Measurements from ENCODE around the gene SMARCA4.
"Not testable (repeated sequence)": the region's sequence is repeated elsewhere in the genome, so short reads cannot be mapped to it uniquely, and the experiment has no call there.

The SMARCA4 gene

DNA sequence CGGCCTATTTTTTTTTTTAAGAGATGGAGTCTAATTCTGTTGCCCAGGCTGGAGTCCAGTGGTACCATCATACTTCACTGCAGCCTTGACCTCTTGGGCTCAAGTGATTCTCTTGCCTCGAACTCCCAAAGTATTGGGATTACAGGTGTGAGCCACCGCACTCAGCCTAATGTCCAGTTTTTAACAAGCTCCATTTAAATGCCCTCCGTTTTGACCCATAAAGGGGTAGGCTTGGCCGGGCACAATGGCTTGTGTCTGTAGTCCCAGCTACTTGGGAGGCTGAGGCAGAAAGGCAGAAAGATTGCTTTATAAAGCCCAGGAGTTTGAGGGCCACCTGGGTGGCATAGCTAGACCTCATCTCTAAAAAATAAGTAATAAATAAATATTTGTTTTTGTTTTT lies 140.2 kb downstream of the SMARCA4 start:
- no peak for DNase-seq (ENCODE audit: low read depth)

DNA sequence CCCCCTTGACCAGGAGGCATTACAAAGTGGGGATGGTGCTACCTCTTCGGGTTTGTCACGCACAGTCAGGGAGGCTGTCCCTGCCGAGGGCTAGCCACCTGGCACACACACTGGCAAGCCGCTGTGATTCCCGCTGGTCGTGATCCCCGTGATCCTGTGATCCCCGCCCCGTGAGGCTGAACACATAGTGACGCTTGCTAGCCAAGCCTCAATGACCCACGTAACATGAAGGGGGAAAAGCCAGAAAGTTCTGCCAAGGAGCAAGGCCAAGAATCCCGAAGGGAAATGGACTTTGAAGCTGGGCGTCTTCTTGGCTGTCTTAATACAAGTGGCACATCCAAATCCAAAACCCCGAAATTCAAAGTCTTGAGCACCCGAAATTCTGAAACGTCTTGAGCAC lies 142.1 kb downstream of the SMARCA4 start:
- no peak for DNase-seq (ENCODE audit: low read depth)

DNA sequence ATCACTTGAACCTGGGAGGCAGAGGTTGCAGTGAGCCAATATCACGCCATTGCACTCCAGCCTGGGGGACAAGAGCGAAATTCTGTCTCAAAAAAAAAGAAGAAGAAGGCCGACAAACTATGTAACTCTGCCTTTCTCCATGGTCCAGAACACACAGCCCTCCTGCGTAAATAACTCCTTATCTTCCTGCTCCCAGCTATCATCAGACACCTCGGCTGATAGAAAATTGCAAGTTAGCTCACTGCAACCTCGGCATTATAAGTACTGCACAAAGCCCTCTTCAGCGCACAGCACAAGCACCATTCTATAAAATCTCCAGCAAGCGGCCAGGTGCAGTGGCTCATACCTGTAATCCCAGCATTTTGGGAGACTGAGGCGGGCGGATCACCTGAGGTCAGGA lies 142.8 kb downstream of the SMARCA4 start:
- DNase-seq (ENCODE audit: low read depth), result not testable (repeated sequence)

DNA sequence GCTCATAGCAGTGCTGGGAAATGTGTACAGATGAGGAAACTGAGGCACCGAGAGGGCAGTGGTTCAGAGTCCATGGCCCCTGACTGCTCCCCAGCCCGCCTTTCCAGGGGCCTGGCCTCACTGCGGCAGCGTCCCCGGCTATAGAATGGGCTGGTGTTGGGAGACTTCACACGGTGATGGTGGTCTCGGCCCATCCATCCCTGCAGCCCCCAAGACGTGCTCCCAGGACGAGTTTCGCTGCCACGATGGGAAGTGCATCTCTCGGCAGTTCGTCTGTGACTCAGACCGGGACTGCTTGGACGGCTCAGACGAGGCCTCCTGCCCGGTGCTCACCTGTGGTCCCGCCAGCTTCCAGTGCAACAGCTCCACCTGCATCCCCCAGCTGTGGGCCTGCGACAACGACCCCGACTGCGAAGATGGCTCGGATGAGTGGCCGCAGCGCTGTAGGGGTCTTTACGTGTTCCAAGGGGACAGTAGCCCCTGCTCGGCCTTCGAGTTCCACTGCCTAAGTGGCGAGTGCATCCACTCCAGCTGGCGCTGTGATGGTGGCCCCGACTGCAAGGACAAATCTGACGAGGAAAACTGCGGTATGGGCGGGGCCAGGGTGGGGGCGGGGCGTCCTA lies 144.3 kb downstream of the SMARCA4 start:
- no peak for DNase-seq (ENCODE audit: low read depth)

DNA sequence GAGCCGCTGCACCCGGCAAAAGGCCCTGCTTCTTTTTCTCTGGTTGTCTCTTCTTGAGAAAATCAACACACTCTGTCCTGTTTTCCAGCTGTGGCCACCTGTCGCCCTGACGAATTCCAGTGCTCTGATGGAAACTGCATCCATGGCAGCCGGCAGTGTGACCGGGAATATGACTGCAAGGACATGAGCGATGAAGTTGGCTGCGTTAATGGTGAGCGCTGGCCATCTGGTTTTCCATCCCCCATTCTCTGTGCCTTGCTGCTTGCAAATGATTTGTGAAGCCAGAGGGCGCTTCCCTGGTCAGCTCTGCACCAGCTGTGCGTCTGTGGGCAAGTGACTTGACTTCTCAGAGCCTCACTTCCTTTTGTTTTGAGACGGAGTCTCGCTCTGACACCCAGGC lies 145.6 kb downstream of the SMARCA4 start:
- no peak for DNase-seq (ENCODE audit: low read depth)

DNA sequence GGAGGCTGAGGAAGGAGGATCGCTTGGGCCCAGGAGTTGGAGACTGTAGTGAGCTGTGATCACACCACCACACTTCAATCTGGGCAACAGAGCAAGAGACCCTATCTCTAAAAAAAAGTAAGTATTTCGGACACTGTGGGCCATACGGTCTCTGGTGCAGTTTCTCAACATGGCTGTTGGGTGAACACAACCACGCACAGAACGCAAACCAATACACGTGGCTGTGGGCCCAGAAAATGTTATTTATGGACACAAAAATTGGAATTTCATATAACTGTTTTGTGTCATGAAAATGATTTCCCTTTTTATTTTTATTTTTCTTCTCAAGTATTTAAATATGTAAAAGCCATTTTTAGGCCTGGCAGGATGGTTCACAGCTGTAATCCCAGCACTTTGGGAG lies 147.9 kb downstream of the SMARCA4 start:
- DNase-seq (ENCODE audit: low read depth), result no peak

DNA sequence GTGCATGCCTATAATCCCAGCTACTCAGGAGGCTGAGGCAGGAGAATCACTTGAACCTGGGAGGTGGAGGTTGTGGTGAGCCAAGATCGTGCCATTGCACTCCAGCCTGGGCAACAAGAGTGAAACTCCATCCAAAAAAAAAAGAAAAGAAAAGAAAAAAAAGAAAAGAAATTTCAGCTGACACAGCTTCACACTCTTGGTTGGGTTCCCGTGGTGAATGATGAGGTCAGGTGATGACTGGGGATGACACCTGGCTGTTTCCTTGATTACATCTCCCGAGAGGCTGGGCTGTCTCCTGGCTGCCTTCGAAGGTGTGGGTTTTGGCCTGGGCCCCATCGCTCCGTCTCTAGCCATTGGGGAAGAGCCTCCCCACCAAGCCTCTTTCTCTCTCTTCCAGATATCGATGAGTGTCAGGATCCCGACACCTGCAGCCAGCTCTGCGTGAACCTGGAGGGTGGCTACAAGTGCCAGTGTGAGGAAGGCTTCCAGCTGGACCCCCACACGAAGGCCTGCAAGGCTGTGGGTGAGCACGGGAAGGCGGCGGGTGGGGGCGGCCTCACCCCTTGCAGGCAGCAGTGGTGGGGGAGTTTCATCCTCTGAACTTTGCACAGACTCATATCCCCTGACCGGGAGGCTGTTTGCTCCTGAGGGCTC lies 150.4 kb downstream of the SMARCA4 start:
- no peak for DNase-seq (ENCODE audit: low read depth)

DNA sequence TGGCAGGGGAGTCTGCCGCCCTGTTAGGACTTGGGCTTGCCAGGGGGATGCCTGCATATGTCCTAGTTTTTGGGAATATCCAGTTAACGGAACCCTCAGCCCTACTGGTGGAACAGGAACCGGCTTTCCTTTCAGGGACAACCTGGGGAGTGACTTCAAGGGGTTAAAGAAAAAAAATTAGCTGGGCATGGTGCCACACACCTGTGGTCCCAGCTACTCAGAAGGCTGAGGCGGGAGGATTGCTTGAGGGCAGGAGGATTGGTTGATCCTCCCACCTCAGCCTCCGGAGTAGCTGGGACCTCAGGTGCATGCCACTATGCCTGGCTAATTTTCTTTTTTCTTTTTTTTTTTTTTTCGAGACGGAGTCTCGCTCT lies 150.9 kb downstream of the SMARCA4 start:
- no peak for DNase-seq (ENCODE audit: low read depth)

Measured in fibroblast of gingiva (primary cell).